ENCODE measurements around the gene ARHGAP33. TPM values are rescaled to one million over a fixed set of nuclear protein-coding genes. Genes with fewer than 3 reads are reported as not detected.
"Not testable (repeated sequence)": the region's sequence is repeated elsewhere in the genome, so short reads cannot be mapped to it uniquely, and the experiment has no call there.

ARHGAP33 gene
- polyA plus RNA-seq, 1 donor: 15.0 TPM

DNA sequence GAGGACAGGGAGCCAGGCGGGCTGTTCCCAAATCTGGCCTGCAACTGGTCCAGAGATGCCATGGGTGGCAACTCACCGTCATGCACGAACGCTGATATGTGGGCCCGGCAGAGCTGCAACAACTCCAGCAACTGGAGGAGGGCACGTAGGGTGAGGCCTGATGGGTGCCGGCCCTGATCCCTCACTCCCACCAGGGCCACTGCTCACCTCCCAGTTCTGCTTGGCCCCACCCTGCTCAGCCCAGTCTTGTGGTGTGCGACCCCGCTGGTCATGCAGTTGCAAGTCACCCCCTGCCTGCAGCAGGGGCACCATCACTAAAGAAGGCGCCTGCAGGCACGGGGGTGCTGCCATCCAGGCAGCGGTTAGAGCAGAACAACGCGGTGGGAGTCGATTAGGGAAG lies 16.9 kb downstream of the ARHGAP33 start:
- DNase-seq (ENCODE audit: low read depth): no peak

- DNase-seq (ENCODE audit: low read depth): no peak
Observed at GRCh38 chr19:35792888-35793287, 17.5 kb downstream of the ARHGAP33 start.

DNA sequence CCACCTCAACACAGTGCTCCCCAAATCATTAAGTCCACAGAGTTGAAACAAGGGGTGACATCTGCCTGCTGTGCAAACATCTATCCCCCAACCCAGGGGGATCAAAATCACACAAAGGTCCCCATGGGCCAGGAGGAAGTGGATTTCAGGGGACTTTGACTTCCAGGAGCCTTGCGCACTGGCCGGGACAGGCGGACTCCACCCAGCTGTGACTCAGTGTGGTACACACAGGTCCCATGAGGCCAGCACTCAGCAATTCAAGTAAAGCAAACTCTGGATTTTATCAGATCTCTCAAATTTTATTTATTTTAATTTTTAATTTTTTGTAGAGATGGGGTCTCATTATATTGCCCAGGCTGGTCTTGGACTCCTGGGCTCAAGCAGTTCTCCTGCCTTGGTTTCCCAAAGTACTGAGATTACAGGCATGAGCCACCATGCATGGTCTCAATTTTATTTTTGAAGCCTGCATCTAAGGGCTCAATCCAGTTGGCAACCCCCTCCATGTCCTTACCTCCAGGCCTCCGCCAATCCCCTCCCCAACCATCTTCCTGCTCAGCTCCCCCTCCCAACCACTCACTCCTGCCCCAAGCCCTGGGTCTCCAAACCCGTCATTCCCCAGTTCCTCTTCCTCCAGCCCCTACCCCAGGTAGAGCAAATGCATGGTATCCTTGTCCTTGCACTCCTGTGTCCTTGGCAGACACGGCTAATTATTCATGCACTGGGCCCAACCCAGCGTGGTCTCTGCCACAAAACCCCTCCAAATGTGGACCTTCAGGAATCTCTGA lies 18.2 kb downstream of the ARHGAP33 start:
- no peak for DNase-seq (ENCODE audit: low read depth)

GRCh38 chr19:35795564-35795963 lies 20.2 kb downstream of the ARHGAP33 start:
- DNase-seq (ENCODE audit: low read depth): not testable (repeated sequence)

- DNase-seq (ENCODE audit: low read depth): no peak
Observed at GRCh38 chr19:35796645-35797542, 21.5 kb downstream of the ARHGAP33 start.

DNA sequence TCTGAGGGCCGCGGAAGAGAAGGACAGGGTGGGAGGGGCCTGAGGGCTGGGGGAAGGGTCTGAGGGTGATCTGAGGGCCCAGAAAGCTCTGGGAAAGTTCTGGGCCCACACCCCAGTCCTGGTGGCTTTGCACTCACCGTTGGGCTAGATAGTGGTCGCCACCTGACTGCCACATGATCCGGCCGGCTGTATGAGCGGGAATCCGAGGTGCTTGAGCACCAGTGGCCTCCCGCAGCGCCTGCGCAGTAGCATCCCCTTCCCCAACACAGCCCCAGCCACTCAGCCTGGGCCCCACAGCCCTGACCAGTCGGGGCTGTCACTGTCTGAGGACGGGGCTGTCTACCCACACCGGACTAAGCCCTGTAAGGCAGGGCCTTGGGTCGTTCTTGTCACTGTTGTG lies 22.3 kb downstream of the ARHGAP33 start:
- no peak for DNase-seq (ENCODE audit: low read depth)

DNA sequence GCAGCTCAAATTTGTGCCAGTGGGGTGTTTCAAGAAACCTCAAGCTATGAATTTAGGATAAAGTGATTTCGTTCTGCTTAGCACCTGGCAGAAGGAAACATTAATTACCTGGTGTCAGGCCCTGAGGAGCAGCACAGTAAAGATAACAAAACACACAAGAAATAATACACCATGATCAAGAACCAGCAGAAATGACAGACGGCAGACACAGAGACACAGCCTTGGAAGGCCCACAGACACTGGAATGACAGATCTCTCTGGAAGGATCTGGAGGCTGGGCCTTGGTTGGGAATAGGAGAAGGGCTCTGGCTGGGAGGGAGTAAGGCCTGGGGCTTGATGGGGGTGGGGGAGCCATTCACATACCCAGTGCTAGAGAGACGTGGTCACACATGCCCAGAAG lies 26.5 kb downstream of the ARHGAP33 start:
- no peak for DNase-seq (ENCODE audit: low read depth)

- no peak for DNase-seq (ENCODE audit: low read depth)
Observed at GRCh38 chr19:35805526-35806102, 30.2 kb downstream of the ARHGAP33 start.

DNA sequence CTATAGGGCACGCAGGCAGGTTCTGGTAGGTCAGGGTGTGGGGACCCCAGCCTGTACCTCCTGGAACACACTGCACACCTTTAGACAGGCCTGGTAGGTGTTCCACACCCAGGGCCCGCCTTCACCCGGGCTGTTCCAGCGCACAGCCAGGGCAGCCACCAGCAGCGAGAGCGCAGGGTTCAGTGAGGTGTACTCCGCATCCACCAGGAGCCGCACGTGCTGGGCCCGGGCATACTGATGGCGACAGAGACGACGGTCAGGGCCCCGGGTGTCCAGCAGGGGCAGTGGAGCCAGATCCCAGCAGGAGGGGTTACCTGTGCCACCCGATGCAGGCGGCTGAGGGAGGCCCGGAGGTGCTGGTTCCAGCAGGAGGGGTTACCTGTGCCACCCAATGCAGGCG lies 31.2 kb downstream of the ARHGAP33 start:
- DNase-seq (ENCODE audit: low read depth): no peak

DNA sequence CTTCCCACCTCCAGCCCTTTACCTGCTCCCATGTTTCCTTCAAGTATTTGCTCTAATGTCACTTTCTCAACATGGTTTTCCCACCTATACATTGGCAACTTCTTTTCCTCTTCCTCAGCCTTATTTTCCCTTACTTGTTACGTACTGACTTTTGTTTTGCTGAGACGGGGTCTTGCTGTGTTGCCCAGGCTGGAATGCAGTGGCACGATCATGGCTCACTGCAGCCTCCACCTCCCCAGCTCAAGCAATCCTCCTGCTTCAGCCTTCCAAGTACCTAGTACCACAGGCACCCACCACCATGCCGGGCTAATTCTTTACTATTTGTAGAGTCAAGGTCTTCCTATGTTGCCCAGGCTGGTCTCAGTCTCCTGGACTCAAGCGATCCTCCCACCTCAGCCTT lies 32.3 kb downstream of the ARHGAP33 start:
- no peak for DNase-seq (ENCODE audit: low read depth)

GRCh38 chr19:35811317-35812219 lies 36.2 kb downstream of the ARHGAP33 start:
- DNase-seq (ENCODE audit: low read depth): no peak

- no peak for DNase-seq (ENCODE audit: low read depth)
Observed at GRCh38 chr19:35812220-35813042, 37.1 kb downstream of the ARHGAP33 start, which contains the start of gene PRODH2. PRODH2 (minus strand) TSS chr19:35812845; CDS start chr19:35812805, 40 bp downstream.

- no peak for DNase-seq (ENCODE audit: low read depth)
Observed at GRCh38 chr19:35813043-35813890, 37.9 kb downstream of the ARHGAP33 start.

GRCh38 chr19:35816262-35816661 lies 40.9 kb downstream of the ARHGAP33 start:
- no peak for DNase-seq (ENCODE audit: low read depth)

GRCh38 chr19:35816846-35817245 lies 41.5 kb downstream of the ARHGAP33 start:
- no peak for DNase-seq (ENCODE audit: low read depth)

DNA sequence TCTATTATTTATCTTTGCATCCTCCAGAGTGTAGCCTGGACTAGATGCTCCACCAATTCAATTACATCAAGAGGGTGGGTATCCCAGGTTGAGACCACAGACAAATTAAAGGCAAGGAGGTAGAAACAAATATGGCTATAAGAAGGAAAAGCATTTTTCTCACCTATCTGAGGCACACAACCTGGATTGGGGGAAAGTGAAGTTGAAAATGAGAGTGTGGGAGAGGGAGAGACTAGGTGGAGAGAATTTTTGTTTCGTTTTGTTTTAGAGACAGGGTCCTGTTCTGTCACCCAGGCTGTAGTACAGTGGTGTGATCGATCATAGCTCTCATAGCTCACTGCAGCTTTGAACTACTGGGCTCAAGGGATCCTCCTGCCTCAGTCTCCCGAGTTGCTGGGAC lies 43.1 kb downstream of the ARHGAP33 start:
- no peak for DNase-seq (ENCODE audit: low read depth)

GRCh38 chr19:35822579-35822978 lies 47.2 kb downstream of the ARHGAP33 start:
- no peak for DNase-seq (ENCODE audit: low read depth)

DNA sequence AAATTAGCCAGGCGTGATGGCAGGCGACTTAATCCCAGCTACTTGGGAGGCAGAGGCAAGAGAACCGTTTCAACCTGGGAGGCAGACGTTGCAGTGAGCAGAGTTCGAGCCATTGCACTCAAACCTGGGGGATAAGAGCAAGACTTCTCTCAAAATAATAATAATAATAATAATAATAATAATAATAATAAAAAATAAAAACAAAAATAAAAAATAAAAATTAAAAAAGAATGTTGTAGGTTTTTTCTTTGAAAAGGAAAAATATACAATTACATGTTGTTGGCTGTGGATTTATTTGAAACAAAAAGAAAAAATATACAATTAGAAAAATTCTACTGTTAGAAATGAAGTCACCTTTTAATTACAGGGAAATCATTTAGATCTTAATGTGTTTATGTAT lies 48.8 kb downstream of the ARHGAP33 start:
- no peak for DNase-seq (ENCODE audit: low read depth)

- peak; percentile 67 for DNase-seq (ENCODE audit: low read depth)
Observed at GRCh38 chr19:35828692-35829301, 53.4 kb downstream of the ARHGAP33 start.
